AG09309 (cell line): Measurements from ENCODE around the gene NCKIPSD.

ENCODE experiments used
- DNase-seq: peaks from one replicate; pipeline ENCODE4 v3.0.0-alpha.2; 2010; ENCODE audit warnings: low read depth
- H3K4me3 ChIP-seq: 2 replicates; pipeline ENCODE4 v1.5.1; 2011; ENCODE audit warnings: mild to moderate bottlenecking, low read depth, low read length, moderate library complexity; ENCODE audit not compliant: control insufficient read depth
- TF ChIP-seq, protein P1 (sequence below): IDR thresholded peaks from 2 replicates; pipeline ENCODE4 v1.5.1; 2011; ENCODE audit warnings: mild to moderate bottlenecking, low read depth, low read length, inconsistent platforms; ENCODE audit not compliant: insufficient read depth, control insufficient read depth; ENCODE audit errors: missing control alignments

NCKIPSD gene

DNA sequence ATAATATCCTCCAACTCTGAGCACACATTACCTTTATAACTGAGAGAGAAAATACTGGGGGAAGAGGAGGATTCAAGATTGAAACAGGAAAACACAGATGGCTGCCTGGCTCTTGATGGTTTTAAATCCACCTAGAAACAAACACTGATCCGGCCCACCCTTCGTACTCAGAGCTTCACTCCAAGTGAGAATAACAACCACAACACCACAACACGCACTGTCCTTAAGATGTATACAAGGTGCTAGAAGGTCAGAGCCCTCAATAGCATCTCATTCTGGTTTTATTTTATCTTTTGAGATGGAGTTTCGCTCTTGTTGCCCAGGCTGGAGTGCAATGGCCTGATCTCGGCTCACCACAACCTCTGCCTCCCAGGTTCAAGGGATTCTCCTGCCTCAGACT, 21.4 kb upstream of the NCKIPSD start:
- TF ChIP-seq, protein P1, sequence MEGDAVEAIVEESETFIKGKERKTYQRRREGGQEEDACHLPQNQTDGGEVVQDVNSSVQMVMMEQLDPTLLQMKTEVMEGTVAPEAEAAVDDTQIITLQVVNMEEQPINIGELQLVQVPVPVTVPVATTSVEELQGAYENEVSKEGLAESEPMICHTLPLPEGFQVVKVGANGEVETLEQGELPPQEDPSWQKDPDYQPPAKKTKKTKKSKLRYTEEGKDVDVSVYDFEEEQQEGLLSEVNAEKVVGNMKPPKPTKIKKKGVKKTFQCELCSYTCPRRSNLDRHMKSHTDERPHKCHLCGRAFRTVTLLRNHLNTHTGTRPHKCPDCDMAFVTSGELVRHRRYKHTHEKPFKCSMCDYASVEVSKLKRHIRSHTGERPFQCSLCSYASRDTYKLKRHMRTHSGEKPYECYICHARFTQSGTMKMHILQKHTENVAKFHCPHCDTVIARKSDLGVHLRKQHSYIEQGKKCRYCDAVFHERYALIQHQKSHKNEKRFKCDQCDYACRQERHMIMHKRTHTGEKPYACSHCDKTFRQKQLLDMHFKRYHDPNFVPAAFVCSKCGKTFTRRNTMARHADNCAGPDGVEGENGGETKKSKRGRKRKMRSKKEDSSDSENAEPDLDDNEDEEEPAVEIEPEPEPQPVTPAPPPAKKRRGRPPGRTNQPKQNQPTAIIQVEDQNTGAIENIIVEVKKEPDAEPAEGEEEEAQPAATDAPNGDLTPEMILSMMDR = no peak
- no peak overlapping the region for H3K4me3 ChIP-seq
- no peak for DNase-seq

DNA sequence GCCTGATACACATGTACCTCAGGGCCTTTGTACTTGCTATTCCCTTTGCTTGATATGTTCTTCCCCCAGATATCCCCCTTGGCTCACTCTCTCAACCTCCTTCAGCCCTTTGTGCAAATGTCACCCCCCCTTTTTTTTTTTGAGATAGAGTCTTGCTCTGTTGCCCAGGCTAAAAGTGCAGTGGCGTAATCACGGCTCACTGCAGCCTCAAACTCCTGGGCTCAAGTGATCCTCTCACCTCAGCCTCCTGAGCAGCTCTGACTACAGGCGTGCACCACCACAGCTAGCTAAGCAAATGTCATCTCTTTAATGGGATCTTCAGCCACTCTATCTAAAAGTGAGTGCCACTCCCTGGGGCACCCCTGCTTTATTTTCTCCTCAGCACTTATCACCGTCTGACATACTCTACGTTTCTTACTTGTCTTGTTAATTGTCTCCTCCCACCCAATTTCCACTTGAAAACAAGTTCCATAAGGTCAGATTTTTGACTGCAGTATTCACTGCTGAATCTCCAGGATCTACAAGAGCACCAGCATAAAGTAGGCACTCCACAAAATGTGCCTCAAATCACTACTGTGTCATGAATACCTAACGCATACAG, 16.7 kb upstream of the NCKIPSD start:
- TF ChIP-seq, protein P1 = no peak
- DNase-seq = no peak
- H3K4me3 ChIP-seq = no peak overlapping the region

DNA sequence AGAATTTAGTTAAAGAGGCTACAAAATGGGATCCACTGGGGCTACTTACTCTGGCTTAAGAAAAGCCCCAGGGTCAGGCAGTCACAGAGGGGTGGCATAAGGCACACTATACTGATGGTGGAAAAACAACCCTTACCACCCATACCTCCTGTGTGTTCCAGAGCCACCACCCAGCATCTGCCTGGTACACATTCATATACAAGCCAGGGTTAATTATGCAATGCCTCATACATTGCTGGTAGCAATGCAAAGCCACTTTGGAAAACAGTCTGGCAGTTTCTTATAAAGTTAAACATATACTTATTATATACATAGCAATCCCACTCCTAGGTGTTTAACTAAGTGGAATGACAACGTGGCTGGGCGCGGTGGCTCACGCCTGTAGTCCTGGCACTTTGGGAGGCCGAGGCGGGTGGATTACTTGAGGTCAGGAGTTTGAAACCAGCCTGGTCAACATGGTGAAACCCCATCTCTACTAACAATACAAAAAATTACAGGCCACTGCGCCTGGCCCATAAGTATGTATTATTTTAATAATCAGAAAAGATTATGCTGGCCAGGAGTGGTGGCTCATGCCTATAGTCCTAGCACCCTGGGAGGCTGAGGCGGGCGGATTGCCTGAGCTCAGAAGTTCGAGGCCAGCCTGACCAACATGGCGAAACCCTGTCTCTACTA, 15.2 kb upstream of the NCKIPSD start:
- TF ChIP-seq, protein P1 = no peak
- DNase-seq = no peak
- no peak overlapping the region for H3K4me3 ChIP-seq

DNA sequence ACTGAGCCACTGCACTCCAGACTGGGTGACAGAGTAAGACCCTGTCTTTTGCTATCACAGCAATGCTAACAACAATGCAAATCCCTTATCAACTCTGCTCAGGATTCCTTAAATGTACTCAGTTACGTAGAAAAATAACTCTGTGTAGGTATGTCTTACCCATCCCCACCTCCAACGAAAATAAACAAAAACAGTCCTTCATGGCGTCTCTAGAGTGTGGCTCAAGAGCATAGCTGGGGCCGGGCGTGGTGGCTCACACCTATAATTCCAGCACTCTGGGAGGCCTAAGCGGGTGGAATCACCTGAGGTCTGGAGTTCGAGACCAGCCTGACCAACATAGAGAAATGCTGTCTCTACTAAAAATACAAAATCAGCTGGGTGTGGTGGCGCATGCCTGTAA, 13.2 kb upstream of the NCKIPSD start:
- no peak overlapping the region for H3K4me3 ChIP-seq
- TF ChIP-seq, protein P1 = no peak
- no peak for DNase-seq

DNA sequence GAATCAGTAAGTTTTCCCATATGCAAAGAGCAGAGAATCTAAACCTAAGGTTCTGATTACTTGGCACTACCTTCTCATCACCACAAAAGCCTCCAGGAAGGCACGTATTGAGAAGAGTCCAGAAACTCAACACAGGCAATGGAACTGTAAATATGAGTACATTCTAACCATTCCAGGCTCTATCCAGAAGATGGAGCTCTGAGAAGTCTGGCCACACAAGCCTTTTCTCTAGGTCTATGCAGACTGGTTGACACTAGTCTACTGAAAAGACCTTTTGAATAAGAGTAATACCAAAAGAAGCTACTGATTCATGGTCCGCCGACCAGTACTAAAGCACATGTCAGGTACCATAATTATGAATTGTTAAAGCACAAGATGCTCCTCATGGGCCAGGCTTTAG, 12.2 kb upstream of the NCKIPSD start:
- no peak for DNase-seq
- no peak overlapping the region for H3K4me3 ChIP-seq
- TF ChIP-seq, protein P1 = peak; percentile 6

DNA sequence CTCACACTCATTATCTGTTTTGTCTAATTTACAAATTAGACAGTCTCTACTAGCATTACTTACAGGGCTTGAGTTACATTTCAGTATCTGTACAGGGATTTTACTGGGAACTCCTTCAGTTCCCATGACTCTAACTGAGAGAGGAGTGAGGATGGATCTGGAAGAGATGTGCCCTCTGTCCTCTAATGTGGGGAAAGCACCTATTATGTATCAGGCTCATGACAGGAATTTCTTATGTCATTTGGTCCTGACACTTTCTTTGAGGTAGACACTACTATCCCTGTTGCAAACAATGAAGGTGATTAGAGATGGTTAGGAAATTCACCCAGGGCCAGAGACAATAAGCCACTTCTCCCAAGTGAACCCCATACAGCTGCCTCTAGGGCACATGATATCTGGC, 10.9 kb upstream of the NCKIPSD start:
- no peak overlapping the region for H3K4me3 ChIP-seq
- no peak for DNase-seq
- TF ChIP-seq, protein P1 = no peak
